HG03135 (cell line): ENCODE measurements around the gene CD274.
"Not testable (repeated sequence)": the region's sequence is repeated elsewhere in the genome, so short reads cannot be mapped to it uniquely, and the experiment has no call there.

Experiments
- ATAC-seq: cut with Tn5 transposase; IDR thresholded peaks from one replicate; pipeline ENCODE4 v1.9.1; 2021; ENCODE audit warnings: mild to moderate bottlenecking, moderate library complexity; ENCODE audit not compliant: unreplicated experiment

CD274 gene

DNA sequence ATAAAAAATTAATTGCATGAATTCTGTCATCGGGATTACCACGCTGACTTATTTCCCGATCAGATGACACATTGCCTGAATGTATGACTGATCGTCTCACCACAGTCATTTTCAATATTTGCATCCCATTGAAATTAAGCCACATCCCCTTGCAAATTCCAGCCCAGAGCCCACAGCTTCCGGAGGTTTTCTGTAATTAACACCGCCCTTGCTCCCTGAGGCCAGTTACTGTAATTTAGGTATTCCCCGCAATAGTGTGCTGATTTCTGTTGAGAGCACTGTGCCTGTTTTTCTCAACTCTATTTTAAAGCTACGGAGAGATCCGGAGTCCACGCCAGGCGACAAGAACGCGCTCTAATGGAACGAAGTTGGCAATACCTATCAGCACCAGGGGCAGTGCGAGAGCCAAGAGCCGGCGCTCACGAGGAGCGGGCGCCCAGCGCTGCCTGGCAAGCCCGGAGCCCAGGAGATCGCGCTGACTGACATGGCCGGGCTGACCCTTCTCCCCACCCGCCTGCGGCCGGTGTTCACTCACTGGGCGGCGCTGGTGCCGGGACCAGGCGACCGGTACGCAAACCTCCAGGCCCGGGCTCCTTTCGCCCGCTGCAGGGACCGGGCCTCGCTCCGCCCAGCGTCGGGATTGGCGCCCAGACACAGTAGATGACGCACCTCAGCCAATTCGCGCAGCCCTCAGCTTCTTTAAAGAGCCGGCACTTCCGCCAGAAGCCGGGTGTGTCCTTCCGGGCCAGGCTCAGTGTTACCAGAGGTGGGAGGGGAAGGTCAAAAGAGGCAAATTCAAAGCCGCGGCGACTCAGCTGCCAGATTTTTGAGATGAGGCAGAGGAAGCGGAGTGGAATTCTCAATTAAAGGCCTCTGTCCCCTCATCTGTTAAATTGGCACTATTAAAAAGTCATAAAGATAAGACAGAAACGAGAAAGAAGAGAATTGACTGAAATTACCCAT, 12.8 kb upstream of the CD274 start, which contains the start of gene PLGRKT:
PLGRKT (minus strand) TSS at position 672 of the 963 bp plus-strand sequence. CDS start 5,948 bp downstream, outside the sequence.
- peak; percentile 81 for ATAC-seq

- ATAC-seq, result peak; percentile 63
Observed at GRCh38 chr9:5438301-5439162, 11.8 kb upstream of the CD274 start.

DNA sequence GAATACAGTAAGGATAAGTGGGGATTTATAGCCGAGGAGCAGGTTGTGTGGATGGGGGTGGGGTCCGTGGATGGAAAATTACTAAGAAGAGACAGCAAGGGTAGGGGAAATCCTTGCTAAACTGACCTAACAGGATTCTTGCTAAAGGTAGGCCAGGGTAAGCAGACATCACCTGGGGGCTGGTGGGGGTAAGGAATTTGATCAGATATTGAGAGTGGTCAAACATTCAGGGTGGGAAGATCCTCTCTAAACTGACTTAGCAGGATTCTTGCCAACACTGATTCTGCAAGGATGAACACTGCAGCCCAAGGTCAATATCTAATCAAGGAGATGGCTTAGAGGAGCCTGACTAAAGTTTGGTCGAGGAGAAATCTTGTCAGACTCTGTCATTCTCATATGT, 9.9 kb upstream of the CD274 start:
- ATAC-seq, result no peak

DNA sequence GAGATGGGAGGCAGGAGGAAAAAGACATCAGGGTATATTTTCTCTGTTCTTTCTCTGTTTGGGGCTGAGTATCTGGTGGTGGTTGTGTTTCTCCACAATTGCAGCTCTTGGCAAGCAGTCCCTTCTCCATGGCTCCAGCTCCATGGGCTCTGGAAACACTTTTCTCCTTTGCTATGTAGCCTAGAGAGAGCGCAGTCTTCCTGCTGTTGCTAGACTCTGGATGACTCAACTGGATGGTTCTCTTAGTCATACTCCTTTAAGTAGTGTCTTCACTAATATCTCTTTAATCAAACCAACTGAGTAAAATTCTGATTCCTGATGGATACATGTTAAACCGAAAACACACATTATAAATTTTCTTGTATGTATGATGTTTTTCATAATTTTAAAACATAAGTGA, 9.3 kb upstream of the CD274 start:
- ATAC-seq, result no peak

- no peak for ATAC-seq
Observed at GRCh38 chr9:5442400-5443011, 7.8 kb upstream of the CD274 start.

GRCh38 chr9:5443850-5444249, 6.5 kb upstream of the CD274 start:
- ATAC-seq, result no peak

GRCh38 chr9:5445096-5445495, 5.2 kb upstream of the CD274 start:
- ATAC-seq, result not testable (repeated sequence)

DNA sequence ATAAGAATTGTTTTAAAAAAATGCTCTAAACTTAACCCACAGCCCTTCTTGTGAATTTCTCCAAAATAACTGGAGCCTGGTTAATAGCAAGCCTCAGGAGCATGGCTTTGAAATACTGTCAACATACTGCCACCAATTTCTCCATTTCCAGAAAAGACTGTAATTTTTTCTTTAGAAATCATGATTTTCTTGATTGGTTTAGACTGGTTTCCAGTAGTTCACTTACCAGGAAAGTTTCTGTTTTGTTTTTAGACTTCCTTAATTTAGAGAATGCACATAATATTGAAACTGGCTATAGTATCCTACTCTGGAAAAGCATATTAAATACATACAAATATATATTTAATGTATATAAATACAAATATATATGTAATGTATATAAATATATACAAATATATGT, 4.5 kb upstream of the CD274 start:
- ATAC-seq, result no peak

- ATAC-seq, result no peak
Observed at GRCh38 chr9:5446451-5447236, 3.7 kb upstream of the CD274 start.

GRCh38 chr9:5447337-5447736, 3.0 kb upstream of the CD274 start:
- no peak for ATAC-seq

GRCh38 chr9:5448016-5448415, 2.3 kb upstream of the CD274 start:
- no peak for ATAC-seq

- ATAC-seq, result no peak
Observed at GRCh38 chr9:5448461-5449435, 1.6 kb upstream of the CD274 start.

GRCh38 chr9:5449521-5450358, 602 bp upstream of the CD274 start:
- no peak for ATAC-seq

- ATAC-seq, result no peak
Observed at GRCh38 chr9:5452286-5452609, 1.9 kb downstream of the CD274 start.

DNA sequence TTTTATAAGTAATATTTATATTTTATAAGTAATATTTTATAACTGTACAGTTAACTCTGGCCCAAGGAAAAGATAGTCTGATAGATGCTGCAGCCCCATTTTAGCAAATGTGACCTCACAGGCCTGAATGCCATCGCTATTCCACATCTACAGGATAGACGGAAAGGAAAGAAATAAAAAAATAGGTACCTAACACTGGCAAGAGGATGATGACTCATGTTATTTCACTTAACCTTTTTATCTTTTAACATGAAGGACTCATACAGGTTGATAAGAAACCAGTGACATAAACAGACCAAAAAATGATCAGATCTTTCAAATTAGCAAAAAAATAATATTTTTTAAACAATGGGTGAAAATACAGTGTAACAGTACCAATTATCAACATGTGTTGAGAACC, 2.7 kb downstream of the CD274 start:
- no peak for ATAC-seq

DNA sequence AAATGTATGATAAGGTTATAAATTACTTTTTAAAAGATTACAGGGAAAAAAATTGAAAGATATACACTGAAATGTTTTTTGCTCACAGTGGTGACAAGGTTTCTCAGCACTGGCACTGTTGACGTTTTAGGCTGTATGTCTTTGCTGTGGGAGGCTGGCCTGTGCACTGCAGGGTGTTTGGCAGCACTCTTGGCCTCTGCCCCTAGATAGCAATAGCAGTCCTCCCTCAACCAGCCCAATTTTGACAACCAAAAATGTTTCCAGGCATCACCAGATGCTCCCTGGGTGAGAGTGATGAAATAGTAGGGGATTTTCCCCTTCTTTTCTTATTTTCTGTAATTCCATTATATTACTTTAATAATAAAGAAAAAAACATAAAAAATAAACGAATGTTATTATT, 3.3 kb downstream of the CD274 start:
- ATAC-seq, result no peak

GRCh38 chr9:5455181-5455580, 4.8 kb downstream of the CD274 start:
- ATAC-seq, result no peak

GRCh38 chr9:5459289-5459829, 9.0 kb downstream of the CD274 start:
- ATAC-seq, result peak; percentile 53
